ENCODE measurements around the gene ATL1. TPM values are rescaled to one million over a fixed set of nuclear protein-coding genes. Genes with fewer than 3 reads are reported as not detected.
"Not testable (repeated sequence)": the region's sequence is repeated elsewhere in the genome, so short reads cannot be mapped to it uniquely, and the experiment has no call there.

Gene ATL1
- total and polyA plus RNA-seq, 2 of the 8 experiments (the other 6 are each of a cell fraction or from before 2014, with no cell fraction given), result 4.0 to 5.9 TPM

- H3K14ac ChIP-seq (ENCODE audit: insufficient read length); H4K91ac ChIP-seq (replicated peaks; ENCODE audit: insufficient read length, low read length); FAIRE-seq; H2BK5ac ChIP-seq (ENCODE audit: low read depth, low read length); H4K8ac ChIP-seq (ENCODE audit: extremely low read depth, insufficient read depth, low read length); H3K23ac ChIP-seq (ENCODE audit: insufficient read length); DNase-seq (ENCODE audit: low read depth in 1 of 2, low spot score in 2 of 2); H3K4me2 ChIP-seq (ENCODE audit: insufficient read depth in 1 of 2, low read depth in 2 of 2, low read length in 2 of 2); H3K27me3 ChIP-seq (replicated peaks in 1 of 4; ENCODE audit: control insufficient read depth in 3 of 4, extremely low read depth in 1 of 4, insufficient read depth in 3 of 4, low read length in 3 of 4); H3K4me1 ChIP-seq (replicated peaks in 1 of 4; ENCODE audit: control insufficient read depth in 3 of 4, insufficient read depth in 4 of 4, low read length in 3 of 4); H4K5ac ChIP-seq (ENCODE audit: insufficient read length, low read depth, low read length); H3K27ac ChIP-seq (ENCODE audit: low read depth, low read length); H3K56ac ChIP-seq (replicated peaks; ENCODE audit: insufficient read length, low read depth, low read length); H4K20me1 ChIP-seq (replicated peaks in 1 of 2; ENCODE audit: control insufficient read depth in 1 of 2, insufficient read depth in 2 of 2, low read length in 2 of 2); H2BK15ac ChIP-seq (ENCODE audit: low read length); H3K79me2 ChIP-seq (ENCODE audit: control insufficient read depth in 1 of 2, insufficient read depth in 2 of 2, low read length in 2 of 2); H3K4me3 ChIP-seq (ENCODE audit: extremely low read depth in 1 of 4, insufficient read depth in 2 of 4, low read depth in 3 of 4, low read length in 4 of 4); H3K4ac ChIP-seq (replicated peaks; ENCODE audit: insufficient read length, low read depth, low read length); H2AFZ ChIP-seq (ENCODE audit: low read length); H3K9me3 ChIP-seq (ENCODE audit: insufficient read depth in 2 of 2, low read depth in 1 of 2, low read length in 1 of 2); H3K36me3 ChIP-seq (ENCODE audit: control insufficient read depth in 2 of 4, insufficient read depth in 4 of 4, low read length in 3 of 4); H3K23me2 ChIP-seq (ENCODE audit: low read depth, low read length); H2AK5ac ChIP-seq (ENCODE audit: low read depth, low read length); H3K18ac ChIP-seq (ENCODE audit: extremely low read depth, low read length); H3K9ac ChIP-seq (replicated peaks in 1 of 4; ENCODE audit: extremely low read depth in 1 of 4, low read depth in 3 of 4, low read length in 3 of 4); POLR2A ChIA-PET (ENCODE audit: partially characterized antibody); H2BK12ac ChIP-seq (ENCODE audit: low read depth, low read length); H3K79me1 ChIP-seq (ENCODE audit: low read depth, low read length); CTCF ChIA-PET (ENCODE audit: partially characterized antibody); H2BK20ac ChIP-seq (ENCODE audit: low read length); H2BK120ac ChIP-seq (replicated peaks; ENCODE audit: low read depth, low read length): not testable (repeated sequence)
- 92% methylated on average over 3 of the region's 3 CpGs; no CpG with 5 or more reads in 1 of the 2 experiments for WGBS, 2 experiments (ENCODE audit: extremely low coverage in 1 of 2, insufficient coverage in 1 of 2, insufficient read length in 1 of 2, insufficient replicate concordance in 2 of 2, low coverage in 1 of 2, low lambda C conversion rate in 2 of 2, missing lambda C conversion rate in 1 of 2)
Measured at GRCh38 chr14:50552796-50553195, 7.1 kb upstream of the ATL1 start.

Measured in H1 (cell line).